ENCODE results near the gene KIN. TPM values are rescaled to one million over a fixed set of nuclear protein-coding genes. Genes with fewer than 3 reads are reported as not detected.
"Not testable (repeated sequence)": the region's sequence is repeated elsewhere in the genome, so short reads cannot be mapped to it uniquely, and the experiment has no call there.

Gene KIN
- polyA plus RNA-seq, 1 experiment, result 2.6 TPM

GRCh38 chr10:7717767-7718166 is 70.0 kb downstream of the KIN start:
- Histone ChIP-seq H3K27me3 (ENCODE audit: control insufficient read depth, insufficient read depth, low read length) (no peaks in the 10 kb centered on the region), H3K4me3 (ENCODE audit: low read depth, low read length) (no peak overlapping the region), H3K36me3 (ENCODE audit: control insufficient read depth, insufficient read depth, low read length) (no peaks in the 10 kb centered on the region)
- ChIA-PET POLR2A (no interaction called here), CTCF (no interaction called here)
- DNase-seq (ENCODE audit: low read depth), result no peak
- no peak for TF ChIP-seq CTCF (IDR thresholded peaks at IDR 0.05; ENCODE audit: insufficient read depth, low read depth, low read length)

GRCh38 chr10:7715515-7715914 is 72.3 kb downstream of the KIN start:
- TF ChIP-seq CTCF (IDR thresholded peaks at IDR 0.05; ENCODE audit: insufficient read depth, low read depth, low read length), result no peak
- POLR2A ChIA-PET, result no interaction called here

GRCh38 chr10:7711075-7711474 is 76.7 kb downstream of the KIN start:
- DNase-seq (ENCODE audit: low read depth); POLR2A ChIA-PET; H3K36me3 ChIP-seq (ENCODE audit: control insufficient read depth, insufficient read depth, low read length); CTCF ChIA-PET; H3K4me3 ChIP-seq (ENCODE audit: low read depth, low read length); H3K27me3 ChIP-seq (ENCODE audit: control insufficient read depth, insufficient read depth, low read length): not testable (repeated sequence)

More at GRCh38 chr10:7715515-7715914, 72.3 kb downstream of the KIN start:
- CTCF ChIA-PET, result no interaction called here
- no peaks in the 10 kb centered on the region for H3K27me3 ChIP-seq (ENCODE audit: control insufficient read depth, insufficient read depth, low read length)
- no peaks in the 10 kb centered on the region for H3K36me3 ChIP-seq (ENCODE audit: control insufficient read depth, insufficient read depth, low read length)
- DNase-seq (ENCODE audit: low read depth), result no peak
- H3K4me3 ChIP-seq (ENCODE audit: low read depth, low read length), result no peak overlapping the region

- no peak for DNase-seq (ENCODE audit: low read depth)
- H3K27me3 ChIP-seq (ENCODE audit: control insufficient read depth, insufficient read depth, low read length), result no peaks in the 10 kb centered on the region
- no peaks in the 10 kb centered on the region for H3K36me3 ChIP-seq (ENCODE audit: control insufficient read depth, insufficient read depth, low read length)
- CTCF ChIA-PET, result no interaction called here
- TF ChIP-seq CTCF (IDR thresholded peaks at IDR 0.05; ENCODE audit: insufficient read depth, low read depth, low read length), result no peak
- no peak overlapping the region for H3K4me3 ChIP-seq (ENCODE audit: low read depth, low read length)
- POLR2A ChIA-PET, result no interaction called here
These were observed 77.3 kb downstream of the KIN start for GRCh38 chr10:7710446-7710845.

- Histone ChIP-seq H3K36me3 (ENCODE audit: control insufficient read depth, insufficient read depth, low read length) (no peaks in the 10 kb centered on the region), H3K4me3 (ENCODE audit: low read depth, low read length) (no peak overlapping the region), H3K27me3 (ENCODE audit: control insufficient read depth, insufficient read depth, low read length) (no peaks in the 10 kb centered on the region)
- CTCF ChIA-PET, result interaction anchor here (1.0 kb wide), 1 partner anchor 183 kb away, joined by 3 read pairs; no protein-coding TSS in a partner anchor
- POLR2A ChIA-PET, result no interaction called here
- TF ChIP-seq CTCF (IDR thresholded peaks at IDR 0.05; ENCODE audit: insufficient read depth, low read depth, low read length), result no peak
- DNase-seq (ENCODE audit: low read depth), result no peak
These were observed 79.0 kb downstream of the KIN start for GRCh38 chr10:7708832-7709231.

- no peak for DNase-seq (ENCODE audit: low read depth)
- ChIA-PET CTCF (interaction anchor here (1.0 kb wide), 1 partner anchor 183 kb away, joined by 3 read pairs; no protein-coding TSS in a partner anchor), POLR2A (no interaction called here)
- Histone ChIP-seq H3K27me3 (ENCODE audit: control insufficient read depth, insufficient read depth, low read length) (no peaks in the 10 kb centered on the region), H3K4me3 (ENCODE audit: low read depth, low read length) (no peak overlapping the region), H3K36me3 (ENCODE audit: control insufficient read depth, insufficient read depth, low read length) (no peaks in the 10 kb centered on the region)
- TF ChIP-seq CTCF (IDR thresholded peaks at IDR 0.05; ENCODE audit: insufficient read depth, low read depth, low read length), result no peak
These were observed 79.8 kb downstream of the KIN start for GRCh38 chr10:7707858-7708622.

Measured in BJ (cell line).